GM12874 (cell line): Measurements from ENCODE around the gene LIN52.
A peak's percentile ranks its signal among the peaks of the same experiment; 100 is the strongest.

Experiments
- TF ChIP-seq, protein P1 (sequence below): IDR thresholded peaks from 2 replicates; pipeline ENCODE4 v1.5.1; 2011; ENCODE audit warnings: low read depth, mild to moderate bottlenecking, control low read depth, low read length, moderate library complexity; ENCODE audit not compliant: insufficient read depth

Gene LIN52

DNA sequence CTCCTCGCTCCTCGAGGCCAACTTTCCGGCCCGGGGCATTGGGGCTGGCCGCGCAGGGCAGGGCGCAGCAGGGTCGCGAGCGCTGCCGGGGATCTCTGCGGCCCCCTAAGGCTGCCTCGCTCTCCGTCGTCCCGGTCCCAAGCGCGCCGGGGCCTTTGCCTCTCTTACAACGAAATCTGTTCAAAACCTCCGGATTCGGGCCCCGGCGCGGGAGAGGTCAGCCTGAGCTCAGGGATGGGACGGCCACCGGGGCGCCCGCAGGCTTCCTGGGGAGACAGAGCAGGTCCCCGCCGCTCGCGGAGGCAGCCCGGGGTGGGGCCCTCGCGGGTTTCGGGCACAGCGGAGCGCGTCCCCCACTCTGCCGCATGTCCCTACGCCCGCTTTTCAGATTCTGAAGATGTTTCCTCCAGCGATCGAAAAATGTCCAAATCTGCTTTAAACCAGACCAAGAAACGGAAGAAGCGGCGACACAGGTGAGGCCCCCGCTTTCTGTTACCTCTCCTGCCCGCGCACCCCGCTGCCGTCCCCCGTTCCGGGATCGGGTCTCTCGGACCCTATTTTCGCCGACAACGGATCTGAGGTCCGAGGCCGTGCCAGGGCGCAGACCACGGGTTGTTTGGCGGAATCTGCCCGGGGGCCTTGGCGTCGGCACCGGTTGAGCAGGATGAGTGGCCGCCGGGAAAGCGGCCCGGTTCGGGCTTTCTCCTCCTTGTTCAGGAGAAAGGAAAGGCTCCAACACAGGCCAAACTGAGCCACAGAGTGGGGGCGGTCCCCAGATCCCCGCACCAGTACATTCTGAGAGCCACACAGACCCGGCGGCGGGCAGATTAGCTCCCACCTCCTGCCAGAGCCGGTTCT lies 156.3 kb downstream of the LIN52 start:
- TF ChIP-seq, protein P1, sequence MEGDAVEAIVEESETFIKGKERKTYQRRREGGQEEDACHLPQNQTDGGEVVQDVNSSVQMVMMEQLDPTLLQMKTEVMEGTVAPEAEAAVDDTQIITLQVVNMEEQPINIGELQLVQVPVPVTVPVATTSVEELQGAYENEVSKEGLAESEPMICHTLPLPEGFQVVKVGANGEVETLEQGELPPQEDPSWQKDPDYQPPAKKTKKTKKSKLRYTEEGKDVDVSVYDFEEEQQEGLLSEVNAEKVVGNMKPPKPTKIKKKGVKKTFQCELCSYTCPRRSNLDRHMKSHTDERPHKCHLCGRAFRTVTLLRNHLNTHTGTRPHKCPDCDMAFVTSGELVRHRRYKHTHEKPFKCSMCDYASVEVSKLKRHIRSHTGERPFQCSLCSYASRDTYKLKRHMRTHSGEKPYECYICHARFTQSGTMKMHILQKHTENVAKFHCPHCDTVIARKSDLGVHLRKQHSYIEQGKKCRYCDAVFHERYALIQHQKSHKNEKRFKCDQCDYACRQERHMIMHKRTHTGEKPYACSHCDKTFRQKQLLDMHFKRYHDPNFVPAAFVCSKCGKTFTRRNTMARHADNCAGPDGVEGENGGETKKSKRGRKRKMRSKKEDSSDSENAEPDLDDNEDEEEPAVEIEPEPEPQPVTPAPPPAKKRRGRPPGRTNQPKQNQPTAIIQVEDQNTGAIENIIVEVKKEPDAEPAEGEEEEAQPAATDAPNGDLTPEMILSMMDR: no peak

GRCh38 chr14:74241652-74242017 lies 156.9 kb downstream of the LIN52 start:
- TF ChIP-seq, protein P1: no peak

GRCh38 chr14:74242021-74242779 lies 157.4 kb downstream of the LIN52 start:
- TF ChIP-seq, protein P1: no peak

DNA sequence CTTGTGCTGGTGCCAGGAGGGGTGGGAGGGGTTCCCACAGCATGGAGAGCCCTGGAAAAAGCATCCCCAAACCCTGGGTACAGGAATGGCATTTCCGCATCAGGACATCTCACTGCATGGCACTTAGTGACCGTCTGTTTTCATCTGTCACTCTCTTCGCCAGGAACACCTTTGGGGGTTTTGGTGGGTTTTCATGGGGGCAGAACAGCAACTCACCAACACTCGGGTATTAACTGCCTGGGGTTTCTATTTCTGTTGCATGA lies 158.0 kb downstream of the LIN52 start:
- TF ChIP-seq, protein P1: no peak

DNA sequence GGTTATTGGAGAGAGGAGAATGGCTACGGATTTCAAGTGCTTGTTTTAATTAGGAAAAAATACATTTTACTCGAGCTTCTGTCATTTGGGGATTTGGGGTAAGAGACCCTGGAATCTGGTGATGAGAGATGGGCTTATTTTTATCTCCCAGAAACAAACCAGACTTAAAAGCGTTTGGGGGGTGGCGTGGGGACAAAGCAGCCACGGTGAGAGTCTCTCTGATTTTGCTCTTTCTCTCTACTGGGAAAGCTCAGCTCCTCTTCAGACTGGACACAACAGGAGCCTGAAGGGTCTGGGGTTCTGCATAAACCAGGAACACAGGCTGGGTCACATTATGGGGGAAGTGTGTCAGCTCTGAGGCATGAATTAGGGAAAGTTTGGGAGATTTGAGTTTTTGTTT lies 158.3 kb downstream of the LIN52 start:
- TF ChIP-seq, protein P1: no peak

GRCh38 chr14:74244115-74244514 lies 159.4 kb downstream of the LIN52 start:
- TF ChIP-seq, protein P1: peak; percentile 24; the same call in 1 of the 2 replicates

DNA sequence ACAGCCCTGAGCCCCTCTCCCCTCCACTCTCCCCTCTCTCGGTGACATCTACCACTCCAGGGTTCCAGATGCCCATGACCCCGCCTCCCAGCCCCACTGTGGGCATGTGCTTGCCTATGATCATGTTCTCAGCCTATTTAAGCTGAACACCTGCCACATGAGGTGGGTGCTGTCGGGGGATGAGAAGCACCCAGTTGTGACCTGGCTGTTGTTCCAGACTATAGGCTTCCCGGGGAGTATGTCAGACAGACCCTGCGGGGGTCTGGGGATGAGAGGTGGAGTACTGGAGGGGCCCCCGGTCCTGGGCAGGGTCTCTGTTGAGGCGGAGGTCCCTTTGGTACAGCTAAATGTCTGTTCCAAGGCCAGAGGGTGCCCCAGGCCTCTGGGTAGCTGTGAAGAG lies 160.5 kb downstream of the LIN52 start:
- TF ChIP-seq, protein P1: no peak
